ENCODE data around the gene CYP46A1.

The CYP46A1 gene

DNA sequence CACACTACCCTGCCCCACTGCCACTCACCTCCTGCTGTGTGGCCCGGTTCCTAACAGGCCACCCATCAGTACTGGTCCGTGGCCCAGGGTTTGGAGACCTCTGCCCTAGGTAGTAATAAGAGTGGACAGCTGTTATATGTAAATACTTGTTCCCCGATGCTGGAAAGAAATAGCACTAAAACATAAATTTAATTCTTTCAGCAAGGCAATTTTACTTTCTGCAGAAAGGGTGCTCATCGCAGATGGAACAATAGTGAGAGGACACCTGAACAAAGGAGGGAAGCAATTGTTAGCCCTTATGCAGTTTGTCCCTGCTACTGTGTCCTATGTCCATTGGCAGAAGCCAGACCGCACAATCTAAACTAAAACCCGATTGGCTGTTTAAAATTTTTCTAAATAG lies 5.9 kb upstream of the CYP46A1 start:
- TF ChIP-seq, protein P1, sequence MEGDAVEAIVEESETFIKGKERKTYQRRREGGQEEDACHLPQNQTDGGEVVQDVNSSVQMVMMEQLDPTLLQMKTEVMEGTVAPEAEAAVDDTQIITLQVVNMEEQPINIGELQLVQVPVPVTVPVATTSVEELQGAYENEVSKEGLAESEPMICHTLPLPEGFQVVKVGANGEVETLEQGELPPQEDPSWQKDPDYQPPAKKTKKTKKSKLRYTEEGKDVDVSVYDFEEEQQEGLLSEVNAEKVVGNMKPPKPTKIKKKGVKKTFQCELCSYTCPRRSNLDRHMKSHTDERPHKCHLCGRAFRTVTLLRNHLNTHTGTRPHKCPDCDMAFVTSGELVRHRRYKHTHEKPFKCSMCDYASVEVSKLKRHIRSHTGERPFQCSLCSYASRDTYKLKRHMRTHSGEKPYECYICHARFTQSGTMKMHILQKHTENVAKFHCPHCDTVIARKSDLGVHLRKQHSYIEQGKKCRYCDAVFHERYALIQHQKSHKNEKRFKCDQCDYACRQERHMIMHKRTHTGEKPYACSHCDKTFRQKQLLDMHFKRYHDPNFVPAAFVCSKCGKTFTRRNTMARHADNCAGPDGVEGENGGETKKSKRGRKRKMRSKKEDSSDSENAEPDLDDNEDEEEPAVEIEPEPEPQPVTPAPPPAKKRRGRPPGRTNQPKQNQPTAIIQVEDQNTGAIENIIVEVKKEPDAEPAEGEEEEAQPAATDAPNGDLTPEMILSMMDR (IDR thresholded peaks at IDR 0.05; ENCODE audit: low read depth, low read length, missing control alignments): no peak
- no peak for DNase-seq (ENCODE audit: low read depth)
- no peak overlapping the region for H3K4me3 ChIP-seq (ENCODE audit: low read depth, low read length)

DNA sequence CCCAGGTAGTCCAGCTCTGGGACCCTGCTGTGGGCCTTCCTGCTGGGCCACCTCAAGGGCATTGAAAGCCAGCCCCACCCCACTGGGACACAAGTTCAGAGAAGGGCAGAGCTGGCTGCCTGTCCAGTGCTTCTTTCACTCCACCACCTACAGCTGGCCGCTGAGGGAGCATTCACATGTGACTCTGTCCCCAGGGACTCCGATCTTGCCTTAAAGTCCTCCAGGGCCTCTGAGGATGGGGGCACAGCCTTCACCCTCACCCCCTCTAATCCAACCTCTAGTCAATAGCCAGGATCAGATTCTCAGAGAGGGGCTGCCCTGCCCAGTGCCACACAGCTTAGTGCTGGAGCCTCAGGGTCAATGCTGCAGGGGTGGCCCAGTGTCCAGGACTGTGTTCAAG lies 5.0 kb upstream of the CYP46A1 start:
- H3K4me3 ChIP-seq (ENCODE audit: low read depth, low read length): no peak overlapping the region
- TF ChIP-seq, protein P1 (IDR thresholded peaks at IDR 0.05; ENCODE audit: low read depth, low read length, missing control alignments): no peak
- no peak for DNase-seq (ENCODE audit: low read depth)

DNA sequence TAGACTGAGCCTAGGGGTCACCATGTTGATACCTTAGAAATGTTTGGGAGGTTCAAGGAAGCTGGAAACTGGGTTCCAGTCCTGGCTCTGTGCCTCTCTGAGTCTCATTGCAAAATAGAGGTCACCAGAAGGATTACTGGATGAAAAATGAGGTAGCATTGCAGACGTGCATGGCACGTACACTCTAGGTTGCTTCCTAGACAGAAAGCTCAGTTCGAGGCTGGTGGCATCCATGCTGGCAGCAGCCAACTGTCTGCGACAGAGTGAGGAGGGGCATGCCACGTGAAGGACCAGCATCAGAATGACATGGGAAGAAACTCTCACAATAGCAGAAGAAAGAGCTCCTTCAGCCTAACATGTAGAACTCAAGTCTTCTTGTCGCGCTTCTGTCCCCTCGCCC lies 4.6 kb upstream of the CYP46A1 start:
- H3K4me3 ChIP-seq (ENCODE audit: low read depth, low read length): no peak overlapping the region
- DNase-seq (ENCODE audit: low read depth): no peak
- TF ChIP-seq, protein P1 (IDR thresholded peaks at IDR 0.05; ENCODE audit: low read depth, low read length, missing control alignments): no peak

DNA sequence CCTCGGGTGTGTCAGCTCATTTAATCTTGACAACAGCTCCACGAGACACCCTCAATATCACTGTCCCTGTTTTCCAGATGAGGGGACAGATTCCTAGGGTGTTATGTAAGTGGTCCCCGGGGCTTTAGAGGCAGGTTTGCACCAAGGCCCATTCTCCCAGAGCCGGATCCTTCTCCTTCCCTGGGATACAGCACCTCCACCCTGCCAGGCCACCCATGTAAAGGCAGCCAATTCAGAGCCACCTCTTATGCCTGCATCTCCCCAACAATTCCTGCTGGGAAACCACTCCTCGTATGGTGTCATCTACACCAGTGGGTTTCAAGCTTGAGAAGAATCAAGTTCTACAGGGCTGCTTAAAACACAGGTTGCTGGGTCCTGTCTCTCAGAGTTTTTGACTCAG lies 4.1 kb upstream of the CYP46A1 start:
- no peak overlapping the region for H3K4me3 ChIP-seq (ENCODE audit: low read depth, low read length)
- DNase-seq (ENCODE audit: low read depth): no peak
- TF ChIP-seq, protein P1 (IDR thresholded peaks at IDR 0.05; ENCODE audit: low read depth, low read length, missing control alignments): no peak

DNA sequence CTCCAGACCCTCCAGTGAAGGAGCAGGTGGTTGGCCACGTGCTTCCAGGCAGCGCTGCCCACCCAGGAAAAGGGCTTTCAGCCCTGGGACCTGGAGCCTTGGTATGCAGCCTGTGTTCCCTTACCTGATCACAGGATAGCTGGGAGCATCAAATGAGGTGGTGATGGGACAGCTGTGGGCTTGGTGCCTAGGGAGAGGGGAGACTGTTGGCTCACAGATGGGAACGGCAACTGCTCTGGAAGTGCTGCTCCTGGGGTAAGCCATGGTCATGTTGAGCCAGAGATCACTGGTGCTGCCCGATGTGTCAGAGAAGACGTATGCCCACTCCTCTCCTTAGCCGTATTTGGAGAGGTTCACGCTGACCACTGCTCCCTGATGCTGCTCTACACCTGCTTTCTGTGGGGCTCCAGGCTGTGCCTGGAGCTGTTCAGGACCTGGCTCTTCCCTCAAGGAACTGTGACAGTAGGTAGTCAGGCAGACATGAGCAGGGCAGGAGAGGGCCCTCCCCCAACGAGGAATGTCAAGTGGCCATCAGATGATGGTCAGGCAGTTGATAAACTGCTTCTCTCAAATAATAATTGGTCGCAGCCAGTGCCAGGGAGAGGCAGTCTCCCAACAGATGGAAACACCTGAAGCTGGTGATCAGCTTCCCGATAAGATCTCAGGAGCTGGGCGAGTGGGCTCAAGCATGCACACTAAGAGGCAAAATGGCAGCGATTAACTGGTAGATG lies 2.8 kb upstream of the CYP46A1 start:
- no peak overlapping the region for H3K4me3 ChIP-seq (ENCODE audit: low read depth, low read length)
- DNase-seq (ENCODE audit: low read depth): no peak
- TF ChIP-seq, protein P1 (IDR thresholded peaks at IDR 0.05; ENCODE audit: low read depth, low read length, missing control alignments): no peak

DNA sequence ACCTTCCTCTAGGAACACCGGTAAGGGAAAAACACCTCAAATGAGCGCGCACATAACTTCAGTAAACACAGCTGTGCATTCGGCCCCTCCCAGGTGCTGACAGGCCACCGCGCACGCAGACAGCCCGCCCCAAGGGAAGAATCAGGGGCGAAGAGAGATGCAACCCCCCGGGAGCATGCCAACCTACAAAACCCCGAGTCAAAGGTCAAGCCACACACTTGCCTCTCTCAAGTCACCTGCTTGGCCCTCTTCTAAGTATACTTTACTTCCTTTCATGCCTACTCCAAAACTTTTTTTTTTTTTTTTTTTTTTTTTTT lies 2.3 kb upstream of the CYP46A1 start:
- no peak overlapping the region for H3K4me3 ChIP-seq (ENCODE audit: low read depth, low read length)
- TF ChIP-seq, protein P1 (IDR thresholded peaks at IDR 0.05; ENCODE audit: low read depth, low read length, missing control alignments): no peak
- no peak for DNase-seq (ENCODE audit: low read depth)

All from GM12864 (cell line).